Measurements from ENCODE around the gene PLGRKT.
"Not testable (repeated sequence)": the region's sequence is repeated elsewhere in the genome, so short reads cannot be mapped to it uniquely, and the experiment has no call there.

PLGRKT gene

DNA sequence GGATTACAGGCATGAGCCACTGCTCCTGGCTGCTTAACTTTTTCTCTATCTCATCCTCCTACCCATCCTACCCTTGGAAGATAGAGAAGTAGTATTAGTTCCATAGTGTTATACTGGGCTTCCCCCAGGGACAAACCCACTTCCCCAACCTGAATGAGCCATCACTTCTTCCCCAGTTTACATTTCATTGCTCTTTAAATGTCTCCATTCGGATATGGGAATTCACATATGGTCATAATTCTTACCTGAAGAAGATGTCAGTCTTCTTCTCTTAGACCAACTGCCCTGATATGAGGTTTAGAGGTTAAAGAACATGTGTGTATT, 14.5 kb upstream of the PLGRKT start:
- DNase-seq (ENCODE audit: low read depth in 3 of 3): no peak

DNA sequence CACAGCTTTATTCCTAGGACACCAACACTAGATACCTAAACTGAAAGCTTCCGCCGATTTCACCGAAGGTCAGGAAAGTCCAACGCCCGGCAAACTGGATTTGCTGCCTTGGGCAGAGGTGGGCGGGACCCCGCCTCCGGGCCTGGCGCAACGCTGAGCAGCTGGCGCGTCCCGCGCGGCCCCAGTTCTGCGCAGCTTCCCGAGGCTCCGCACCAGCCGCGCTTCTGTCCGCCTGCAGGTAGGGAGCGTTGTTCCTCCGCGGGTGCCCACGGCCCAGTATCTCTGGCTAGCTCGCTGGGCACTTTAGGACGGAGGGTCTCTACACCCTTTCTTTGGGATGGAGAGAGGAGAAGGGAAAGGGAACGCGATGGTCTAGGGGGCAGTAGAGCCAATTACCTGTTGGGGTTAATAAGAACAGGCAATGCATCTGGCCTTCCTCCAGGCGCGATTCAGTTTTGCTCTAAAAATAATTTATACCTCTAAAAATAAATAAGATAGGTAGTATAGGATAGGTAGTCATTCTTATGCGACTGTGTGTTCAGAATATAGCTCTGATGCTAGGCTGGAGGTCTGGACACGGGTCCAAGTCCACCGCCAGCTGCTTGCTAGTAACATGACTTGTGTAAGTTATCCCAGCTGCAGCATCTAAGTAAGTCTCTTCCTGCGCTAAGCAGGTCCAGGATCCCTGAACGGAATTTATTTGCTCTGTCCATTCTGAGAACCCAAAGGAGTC, 12.8 kb upstream of the PLGRKT start, which contains the start of gene CD274:
Gene CD274, plus strand, starts transcription at position 184 of the 733 bp plus-strand sequence. CDS start 5,572 bp downstream, outside the sequence.
- DNase-seq (ENCODE audit: low read depth in 3 of 3): peak; percentile 70 to 74 (median 73)

DNA sequence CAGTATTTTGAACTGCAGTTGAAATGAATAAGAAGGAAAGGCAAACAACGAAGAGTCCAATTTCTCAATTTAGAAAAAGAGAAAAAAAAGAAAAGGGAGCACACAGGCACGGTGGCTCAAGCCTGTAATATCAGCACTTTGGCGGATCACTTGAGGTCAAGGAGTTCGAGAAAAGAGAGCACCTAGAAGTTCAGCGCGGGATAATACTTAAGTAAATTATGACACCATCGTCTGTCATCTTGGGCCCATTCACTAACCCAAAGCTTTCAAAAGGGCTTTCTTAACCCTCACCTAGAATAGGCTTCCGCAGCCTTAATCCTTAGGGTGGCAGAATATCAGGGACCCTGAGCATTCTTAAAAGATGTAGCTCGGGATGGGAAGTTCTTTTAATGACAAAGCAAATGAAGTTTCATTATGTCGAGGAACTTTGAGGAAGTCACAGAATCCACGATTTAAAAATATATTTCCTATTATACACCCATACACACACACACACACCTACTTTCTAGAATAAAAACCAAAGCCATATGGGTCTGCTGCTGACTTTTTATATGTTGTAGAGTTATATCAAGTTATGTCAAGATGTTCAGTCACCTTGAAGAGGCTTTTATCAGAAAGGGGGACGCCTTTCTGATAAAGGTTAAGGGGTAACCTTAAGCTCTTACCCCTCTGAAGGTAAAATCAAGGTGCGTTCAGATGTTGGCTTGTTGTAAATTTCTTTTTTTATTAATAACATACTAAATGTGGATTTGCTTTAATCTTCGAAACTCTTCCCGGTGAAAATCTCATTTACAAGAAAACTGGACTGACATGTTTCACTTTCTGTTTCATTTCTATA, 12.0 kb upstream of the PLGRKT start:
- no peak for DNase-seq (ENCODE audit: low read depth in 3 of 3)

DNA sequence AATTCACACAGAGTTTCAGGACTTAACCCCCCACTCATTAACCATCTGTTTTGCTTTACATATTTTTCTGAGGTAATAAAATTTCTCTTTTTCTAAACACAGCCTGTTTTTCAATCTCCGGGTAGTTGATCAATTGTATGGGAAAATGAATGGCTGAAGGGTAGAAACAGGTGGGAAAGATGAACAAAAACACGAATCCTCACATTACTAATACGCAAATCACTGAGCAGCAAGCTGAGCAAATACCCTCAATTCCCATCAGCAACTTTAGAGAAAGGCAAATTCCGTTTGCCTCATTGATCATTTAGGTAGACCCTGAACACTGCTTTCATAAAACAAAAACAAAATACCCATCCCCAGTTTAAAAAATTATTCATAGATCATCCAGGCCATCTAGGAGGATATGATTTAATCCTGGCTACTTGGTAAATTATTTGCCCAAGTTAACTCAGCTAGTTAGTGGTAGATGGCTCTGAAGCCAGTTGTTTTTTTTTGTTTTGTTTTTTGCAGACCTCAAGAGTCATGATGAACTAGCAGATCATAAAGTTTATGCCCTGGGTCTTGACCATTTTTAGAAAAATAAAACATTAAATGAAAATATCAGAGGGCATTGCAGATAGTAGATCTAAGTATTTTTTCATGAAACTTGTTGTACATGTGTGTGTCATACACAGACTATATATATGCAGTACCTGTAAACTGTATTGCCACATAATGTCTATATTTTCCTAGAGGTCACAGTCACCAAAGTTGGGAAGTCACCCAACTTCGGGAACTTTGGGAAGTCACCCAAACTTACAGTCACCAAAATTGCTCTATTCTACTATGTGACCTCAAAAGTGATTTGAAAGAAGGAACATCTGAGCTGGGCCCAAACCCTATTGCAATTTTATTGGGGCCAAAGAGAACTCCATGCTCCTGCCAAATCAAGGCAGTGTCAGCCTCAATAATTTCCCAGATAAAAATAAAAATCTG, 11.0 kb upstream of the PLGRKT start:
- DNase-seq (ENCODE audit: low read depth in 3 of 3): no peak

DNA sequence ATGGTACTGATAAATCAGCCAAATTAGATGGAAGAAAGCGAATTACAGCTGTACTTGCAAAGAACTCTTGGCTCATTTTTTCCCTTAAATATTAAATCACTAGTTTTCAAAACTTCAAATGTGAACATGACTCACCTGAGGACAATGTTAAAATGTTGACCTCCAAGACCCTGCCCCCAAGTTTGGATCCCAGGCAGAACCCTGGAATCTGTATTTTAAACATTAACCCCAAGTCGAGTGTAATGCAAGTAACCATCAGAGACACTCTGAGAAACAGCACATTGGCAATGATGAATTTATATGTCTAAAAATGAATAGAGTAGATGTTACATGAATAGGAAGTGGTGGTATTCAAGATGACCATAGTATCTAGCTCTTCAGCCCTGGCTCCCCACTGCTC, 10.3 kb upstream of the PLGRKT start:
- DNase-seq (ENCODE audit: low read depth in 3 of 3): no peak

DNA sequence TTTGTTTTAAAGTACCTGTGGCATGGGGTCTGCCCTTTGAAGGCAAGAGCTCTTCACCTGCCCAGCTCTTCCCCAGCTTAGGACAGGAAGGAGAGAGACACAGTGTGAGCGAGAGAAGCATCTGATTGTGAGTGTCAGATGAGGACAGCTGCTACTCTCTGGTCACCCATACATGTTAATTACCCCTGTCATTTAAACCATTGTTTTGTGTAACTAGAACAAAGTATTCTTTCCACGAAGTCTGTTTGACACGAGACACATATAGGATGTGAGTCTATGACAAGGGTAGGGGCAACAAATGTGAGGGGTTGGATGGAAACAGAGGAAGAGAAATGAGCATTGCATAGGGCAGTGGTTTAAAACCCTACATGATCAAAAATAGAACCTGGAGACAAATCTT, 9.6 kb upstream of the PLGRKT start:
- no peak for DNase-seq (ENCODE audit: low read depth in 3 of 3)

DNA sequence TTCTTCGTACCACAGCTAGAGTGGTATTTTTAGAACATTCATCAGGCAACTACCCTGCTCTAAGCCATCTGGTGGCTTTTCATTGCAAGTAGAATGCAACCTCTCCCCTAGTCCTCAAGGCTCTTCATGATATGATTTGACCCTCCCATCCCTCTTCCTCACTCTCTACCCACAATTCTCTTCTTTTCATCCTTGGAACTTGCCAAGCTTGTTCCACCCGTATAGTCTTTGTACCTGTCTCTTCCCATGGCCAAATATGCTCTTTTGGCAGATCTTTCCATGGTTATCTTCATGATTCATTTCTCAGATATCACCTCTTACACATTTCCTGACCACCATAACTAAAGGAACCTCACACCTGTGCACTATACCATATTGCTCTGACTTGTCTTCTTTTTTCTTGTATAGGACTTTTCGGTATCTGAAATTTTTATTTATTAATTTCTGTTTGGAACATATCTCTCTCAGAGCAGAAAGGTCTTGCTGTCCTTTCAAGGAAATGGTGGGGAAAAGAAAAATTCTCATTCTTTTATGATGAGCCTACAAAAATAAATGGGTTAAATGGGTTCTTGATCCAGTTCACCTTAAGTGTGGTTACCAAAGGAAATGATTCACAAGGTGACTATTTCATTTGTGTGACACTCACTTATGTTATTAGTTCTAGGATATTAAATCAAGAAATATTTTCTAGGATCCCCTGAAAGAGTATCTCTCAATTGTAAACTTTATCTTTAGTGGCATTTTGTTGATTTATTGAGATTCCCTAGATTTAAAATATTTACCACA, 8.9 kb upstream of the PLGRKT start:
- DNase-seq (ENCODE audit: low read depth in 3 of 3): no peak

DNA sequence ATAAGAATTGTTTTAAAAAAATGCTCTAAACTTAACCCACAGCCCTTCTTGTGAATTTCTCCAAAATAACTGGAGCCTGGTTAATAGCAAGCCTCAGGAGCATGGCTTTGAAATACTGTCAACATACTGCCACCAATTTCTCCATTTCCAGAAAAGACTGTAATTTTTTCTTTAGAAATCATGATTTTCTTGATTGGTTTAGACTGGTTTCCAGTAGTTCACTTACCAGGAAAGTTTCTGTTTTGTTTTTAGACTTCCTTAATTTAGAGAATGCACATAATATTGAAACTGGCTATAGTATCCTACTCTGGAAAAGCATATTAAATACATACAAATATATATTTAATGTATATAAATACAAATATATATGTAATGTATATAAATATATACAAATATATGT, 8.2 kb upstream of the PLGRKT start:
- no peak for DNase-seq (ENCODE audit: low read depth in 3 of 3)

DNA sequence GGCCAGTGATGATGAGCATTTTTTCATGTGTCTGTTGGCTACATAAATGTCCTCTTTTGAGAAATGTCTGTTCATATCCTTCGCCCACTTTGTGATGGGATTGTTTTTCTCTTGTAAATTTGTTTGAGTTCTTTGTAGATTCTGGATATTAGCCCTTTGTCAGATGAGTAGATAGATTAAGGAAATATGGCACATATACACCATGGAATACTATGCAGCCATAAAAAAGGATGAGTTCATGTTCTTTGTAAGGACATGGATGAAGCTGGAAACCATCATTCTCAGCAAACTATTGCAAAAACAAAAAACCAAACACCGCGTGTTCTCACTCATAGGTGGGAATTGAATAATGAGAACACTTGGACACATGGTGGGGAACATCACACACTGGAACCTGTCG, 7.4 kb upstream of the PLGRKT start:
- not testable (repeated sequence) for DNase-seq (ENCODE audit: low read depth in 3 of 3)

DNA sequence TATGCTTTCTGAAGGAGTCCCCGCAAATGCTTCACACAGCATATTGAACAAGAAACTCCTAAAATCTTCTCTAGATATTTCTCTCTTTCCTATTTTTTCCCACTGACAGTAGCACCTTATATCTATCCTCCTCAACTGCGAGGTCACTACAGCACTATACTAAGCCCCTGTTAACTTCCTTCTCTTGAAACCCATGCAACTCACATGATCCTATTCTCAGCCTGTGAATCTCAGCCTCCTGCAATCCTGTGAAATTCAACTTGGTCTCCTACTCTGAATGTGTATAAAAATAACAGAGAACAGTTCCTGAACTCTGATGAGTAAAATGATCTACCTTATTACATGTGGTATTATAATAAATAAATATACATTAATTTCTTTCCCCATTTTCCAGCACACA, 6.1 kb upstream of the PLGRKT start:
- DNase-seq (ENCODE audit: low read depth in 3 of 3): no peak

DNA sequence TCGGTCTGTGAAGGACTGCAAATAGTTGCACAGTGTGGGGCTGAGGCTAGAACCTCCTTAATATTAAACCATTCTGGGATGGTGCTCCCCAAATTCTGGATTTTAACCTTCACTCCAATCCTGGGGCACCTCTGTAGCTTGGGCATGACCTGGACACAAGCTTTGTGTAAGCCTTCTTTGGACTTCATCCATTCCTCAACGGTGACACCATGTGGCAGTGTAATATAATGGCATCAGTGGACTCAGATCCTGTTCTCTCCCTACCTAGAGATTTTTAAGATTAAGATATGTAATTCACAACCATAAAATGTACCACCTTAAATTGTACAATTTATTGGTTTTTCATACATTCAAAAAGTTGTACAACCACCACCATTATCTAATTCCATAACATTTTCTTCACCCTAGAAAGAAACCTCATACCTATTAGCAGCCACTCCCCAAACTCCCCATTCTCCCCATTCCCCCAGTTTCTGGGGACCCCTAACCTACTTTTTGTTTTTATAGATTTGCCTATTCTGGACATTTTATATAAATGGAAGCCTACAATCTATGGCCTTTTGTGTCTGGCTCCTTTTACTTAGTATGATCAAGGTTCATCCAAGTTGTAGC, 4.8 kb upstream of the PLGRKT start:
- no peak for DNase-seq (ENCODE audit: low read depth in 3 of 3)

DNA sequence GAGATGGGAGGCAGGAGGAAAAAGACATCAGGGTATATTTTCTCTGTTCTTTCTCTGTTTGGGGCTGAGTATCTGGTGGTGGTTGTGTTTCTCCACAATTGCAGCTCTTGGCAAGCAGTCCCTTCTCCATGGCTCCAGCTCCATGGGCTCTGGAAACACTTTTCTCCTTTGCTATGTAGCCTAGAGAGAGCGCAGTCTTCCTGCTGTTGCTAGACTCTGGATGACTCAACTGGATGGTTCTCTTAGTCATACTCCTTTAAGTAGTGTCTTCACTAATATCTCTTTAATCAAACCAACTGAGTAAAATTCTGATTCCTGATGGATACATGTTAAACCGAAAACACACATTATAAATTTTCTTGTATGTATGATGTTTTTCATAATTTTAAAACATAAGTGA, 3.3 kb upstream of the PLGRKT start:
- DNase-seq (ENCODE audit: low read depth in 3 of 3): no peak

DNA sequence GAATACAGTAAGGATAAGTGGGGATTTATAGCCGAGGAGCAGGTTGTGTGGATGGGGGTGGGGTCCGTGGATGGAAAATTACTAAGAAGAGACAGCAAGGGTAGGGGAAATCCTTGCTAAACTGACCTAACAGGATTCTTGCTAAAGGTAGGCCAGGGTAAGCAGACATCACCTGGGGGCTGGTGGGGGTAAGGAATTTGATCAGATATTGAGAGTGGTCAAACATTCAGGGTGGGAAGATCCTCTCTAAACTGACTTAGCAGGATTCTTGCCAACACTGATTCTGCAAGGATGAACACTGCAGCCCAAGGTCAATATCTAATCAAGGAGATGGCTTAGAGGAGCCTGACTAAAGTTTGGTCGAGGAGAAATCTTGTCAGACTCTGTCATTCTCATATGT, 2.7 kb upstream of the PLGRKT start:
- no peak for DNase-seq (ENCODE audit: low read depth in 3 of 3)

DNA sequence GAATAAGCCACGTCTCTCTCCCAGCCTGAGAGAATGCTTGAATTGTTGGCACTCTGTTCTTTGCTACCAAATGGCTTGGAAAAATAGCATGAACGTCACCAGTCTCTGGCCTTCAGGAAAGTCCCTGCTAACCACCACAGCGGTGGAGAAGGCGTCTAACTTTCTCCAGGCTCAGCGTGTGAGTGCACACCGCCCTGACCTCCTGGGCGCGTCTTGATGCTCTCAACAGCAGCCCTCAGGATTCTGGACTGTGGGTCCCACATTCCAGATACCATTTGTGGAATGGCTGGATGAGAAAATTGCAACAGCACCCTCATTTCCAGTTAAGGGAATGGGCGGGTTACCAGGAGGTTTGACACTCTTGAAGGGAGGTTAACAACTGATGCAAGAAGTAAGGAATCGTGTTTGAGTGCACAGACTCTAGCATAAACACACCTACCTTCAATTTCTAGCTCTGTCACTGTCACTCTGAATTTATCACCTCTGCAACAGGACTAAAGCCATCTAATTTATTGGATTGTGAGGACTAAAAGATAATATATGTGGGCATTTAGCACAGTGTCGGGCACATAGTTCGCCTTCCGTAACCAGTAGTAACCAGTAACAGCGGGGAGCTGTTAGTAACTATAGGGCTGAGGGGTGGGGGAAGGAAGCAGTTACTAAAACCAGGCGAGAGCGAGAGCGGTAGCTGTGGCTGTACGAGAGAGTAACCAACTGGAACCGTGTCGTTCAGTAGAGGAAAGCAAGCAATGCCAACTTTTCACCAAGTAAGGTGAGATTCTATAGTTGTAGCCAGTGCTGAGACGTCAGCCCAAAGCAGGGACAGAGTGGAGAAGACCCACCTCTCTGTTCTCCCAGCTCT, 807 bp upstream of the PLGRKT start:
- peak in 2 of 3 experiments; percentile 18 to 35 for DNase-seq (ENCODE audit: low read depth in 3 of 3)

DNA sequence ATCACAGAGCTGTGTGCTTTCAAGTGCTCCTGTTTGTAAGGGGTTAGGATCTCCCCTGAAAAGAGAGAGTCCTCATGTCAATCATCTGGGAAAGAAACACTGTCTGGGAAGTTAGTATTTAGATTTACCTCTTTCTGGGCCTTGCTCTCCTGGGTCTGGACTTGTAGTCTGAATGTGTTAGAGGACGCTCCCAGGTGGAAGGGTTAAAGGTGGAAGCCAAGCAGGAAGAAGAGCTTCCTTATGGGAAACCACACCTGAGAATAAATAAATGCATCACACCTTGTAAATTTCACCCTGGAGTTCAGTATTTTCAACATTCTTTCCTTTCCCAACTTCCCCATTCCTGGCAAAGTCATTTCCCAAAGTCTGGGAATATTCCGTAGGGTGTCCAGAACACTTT, 1.3 kb downstream of the PLGRKT start:
- no peak for DNase-seq (ENCODE audit: low read depth in 3 of 3)

DNA sequence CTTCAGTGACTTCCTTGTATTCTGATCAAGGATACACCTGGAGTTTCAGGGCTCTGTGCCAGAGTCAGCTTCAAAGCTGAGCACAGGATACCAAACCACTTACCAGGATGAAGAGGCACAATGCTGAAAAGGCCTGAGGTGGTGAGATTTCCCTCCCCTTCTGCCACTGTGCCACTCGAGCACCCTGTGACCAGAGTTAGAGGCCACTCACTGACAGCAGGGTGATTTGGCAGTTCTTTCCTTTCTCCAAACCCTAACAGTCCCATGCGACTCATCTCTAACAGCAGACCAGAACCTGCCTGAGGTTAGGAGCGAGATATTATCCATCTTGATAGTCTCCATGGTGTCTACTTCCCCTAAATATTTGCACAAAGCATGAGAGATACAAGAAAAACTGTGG, 1.8 kb downstream of the PLGRKT start:
- no peak for DNase-seq (ENCODE audit: low read depth in 3 of 3)

DNA sequence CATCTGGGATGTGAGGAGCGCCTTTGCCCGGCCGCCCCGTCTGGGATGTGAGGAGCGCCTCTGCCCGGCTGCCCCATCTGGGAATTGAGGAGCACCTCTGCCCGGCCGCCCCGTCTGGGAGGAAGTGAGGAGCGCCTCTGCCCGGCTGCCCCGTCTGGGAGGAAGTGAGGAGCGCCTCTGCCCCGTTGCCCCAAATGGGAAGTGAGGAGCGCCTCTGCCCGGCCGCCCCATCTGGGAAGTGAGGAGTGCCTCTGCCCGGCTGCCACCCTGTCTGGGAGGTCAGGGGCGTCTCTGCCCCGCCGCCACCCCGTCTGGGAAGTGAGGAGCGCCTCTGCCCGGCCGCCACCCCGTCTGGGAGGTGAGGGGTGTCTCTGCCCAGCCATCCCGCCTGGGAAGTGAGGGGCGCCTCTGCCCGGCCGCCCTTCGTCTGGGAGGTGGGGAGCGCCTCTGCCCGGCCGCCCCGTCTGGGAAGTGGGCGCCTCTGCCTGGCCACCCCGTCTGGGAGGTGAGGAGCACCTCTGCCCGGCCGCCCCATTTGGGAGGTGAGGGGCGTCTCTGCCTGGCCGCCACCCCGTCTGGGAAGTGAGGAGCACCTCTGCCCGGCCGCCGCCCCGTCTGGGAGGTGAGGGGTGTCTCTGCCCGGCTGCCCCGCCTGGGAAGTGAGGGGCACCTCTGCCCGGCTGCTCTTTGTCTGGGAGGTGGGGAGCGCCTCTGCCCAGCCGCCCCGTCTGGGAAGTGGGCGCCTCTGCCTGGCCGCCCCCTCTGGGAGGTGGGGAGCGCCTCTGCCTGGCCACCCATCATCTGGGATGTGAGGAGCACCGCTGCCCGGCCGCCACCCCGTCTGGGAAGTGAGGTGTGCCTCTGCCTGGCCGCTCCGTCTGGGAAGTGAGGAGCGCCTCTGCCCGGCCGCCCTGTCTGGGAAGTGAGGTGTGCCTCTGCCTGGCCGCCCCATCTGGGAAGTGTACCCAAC, 3.6 kb downstream of the PLGRKT start:
- not testable (repeated sequence) for DNase-seq (ENCODE audit: low read depth in 3 of 3)

DNA sequence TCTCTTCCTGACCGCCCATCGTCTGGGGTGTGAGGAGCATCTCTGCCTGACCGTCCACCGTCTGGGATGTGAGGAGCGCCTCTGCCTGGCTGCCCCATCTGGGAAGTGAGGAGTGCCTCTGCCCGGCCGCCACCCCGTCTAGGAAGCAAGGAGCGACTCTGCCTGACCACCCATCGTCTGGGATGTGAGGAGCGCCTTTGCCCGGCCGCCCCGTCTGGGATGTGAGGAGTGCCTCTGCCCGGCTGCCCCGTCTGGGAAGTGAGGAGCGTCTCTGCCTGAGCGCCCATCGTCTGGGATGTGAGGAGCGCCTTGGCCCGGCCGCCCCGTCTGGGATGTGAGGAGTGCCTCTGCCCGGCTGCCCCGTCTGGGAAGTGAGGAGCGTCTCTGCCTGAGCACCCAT, 4.4 kb downstream of the PLGRKT start:
- DNase-seq (ENCODE audit: low read depth in 3 of 3): not testable (repeated sequence)

DNA sequence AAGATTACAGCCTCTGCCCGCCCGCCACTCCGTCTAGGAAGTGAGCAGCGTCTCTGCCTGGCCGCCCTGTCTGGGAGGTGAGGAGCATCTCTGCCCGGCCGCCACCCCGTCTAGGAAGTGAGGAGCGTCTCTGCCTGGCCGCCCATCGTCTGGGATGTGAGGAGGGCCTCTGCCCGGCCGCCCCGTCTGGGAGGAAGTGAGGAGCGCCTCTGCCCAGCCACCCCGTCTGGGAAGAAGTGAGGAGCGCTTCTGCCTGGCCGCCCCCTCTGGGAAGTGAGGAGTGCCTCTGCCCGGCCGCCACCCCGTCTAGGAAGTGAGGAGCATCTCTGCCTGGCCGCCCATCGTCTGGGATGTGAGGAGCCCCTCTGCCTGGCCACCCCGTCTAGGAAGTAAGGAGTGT, 4.8 kb downstream of the PLGRKT start:
- not testable (repeated sequence) for DNase-seq (ENCODE audit: low read depth in 3 of 3)

Data from stimulated activated CD4-positive, alpha-beta T cell treated with anti-CD3 and anti-CD28 coated beads, TNF-alpha, amount 100 ng/mL, for 4 hours (primary cell).